Measurements from ENCODE around the gene PEX11G.

The PEX11G gene

DNA sequence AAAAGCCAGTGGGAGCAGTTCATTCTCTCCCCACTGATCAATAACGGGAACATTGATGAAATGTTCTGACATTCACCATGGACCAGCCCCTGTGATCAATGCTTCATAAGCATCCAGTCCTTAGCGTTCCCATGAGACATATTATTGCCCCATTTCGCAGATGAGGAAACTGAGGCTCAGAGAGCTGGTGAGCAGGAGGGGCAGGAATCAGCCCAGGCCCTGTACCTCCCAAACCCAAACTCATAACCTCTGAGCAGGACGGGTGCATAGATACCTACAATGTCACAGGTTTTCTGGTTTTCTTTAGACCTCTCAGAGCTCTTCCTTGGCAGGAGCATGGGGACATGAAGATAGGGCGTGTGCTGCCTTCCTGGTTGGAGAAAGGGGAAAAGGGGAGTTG lies 35.7 kb upstream of the PEX11G start:
- Histone ChIP-seq H3K9me3 (replicated peaks in 1 of 11) (no peaks in the 10 kb centered on the region), H4K20me1 (peaks cover 0 to 33% (median 0%) of the 10 kb centered on the region in 11 experiments; a peak in 5 of 22 replicates), H3K27me3 (no peaks in the 10 kb centered on the region), H3K4me2 (peak overlapping the region in 3 of 11 experiments; percentile 92 to 99 (median 97); a peak in 5 of 22 replicates), H3K27ac (no peak overlapping the region), H3K4me3 (peak overlapping the region in 1 of 10 experiments; percentile 85; a peak in 2 of 20 replicates), H3K36me3 (peaks cover 3 to 69% (median 42%) of the 10 kb centered on the region in 11 experiments; a peak in 20 of 22 replicates), H3K4me1 (peaks cover 17 to 62% (median 22%) of the 10 kb centered on the region in 10 experiments), H3K9ac (no peak overlapping the region)
- no peak for TF ChIP-seq Cebpa-rat (IDR thresholded peaks at IDR 0.05)

DNA sequence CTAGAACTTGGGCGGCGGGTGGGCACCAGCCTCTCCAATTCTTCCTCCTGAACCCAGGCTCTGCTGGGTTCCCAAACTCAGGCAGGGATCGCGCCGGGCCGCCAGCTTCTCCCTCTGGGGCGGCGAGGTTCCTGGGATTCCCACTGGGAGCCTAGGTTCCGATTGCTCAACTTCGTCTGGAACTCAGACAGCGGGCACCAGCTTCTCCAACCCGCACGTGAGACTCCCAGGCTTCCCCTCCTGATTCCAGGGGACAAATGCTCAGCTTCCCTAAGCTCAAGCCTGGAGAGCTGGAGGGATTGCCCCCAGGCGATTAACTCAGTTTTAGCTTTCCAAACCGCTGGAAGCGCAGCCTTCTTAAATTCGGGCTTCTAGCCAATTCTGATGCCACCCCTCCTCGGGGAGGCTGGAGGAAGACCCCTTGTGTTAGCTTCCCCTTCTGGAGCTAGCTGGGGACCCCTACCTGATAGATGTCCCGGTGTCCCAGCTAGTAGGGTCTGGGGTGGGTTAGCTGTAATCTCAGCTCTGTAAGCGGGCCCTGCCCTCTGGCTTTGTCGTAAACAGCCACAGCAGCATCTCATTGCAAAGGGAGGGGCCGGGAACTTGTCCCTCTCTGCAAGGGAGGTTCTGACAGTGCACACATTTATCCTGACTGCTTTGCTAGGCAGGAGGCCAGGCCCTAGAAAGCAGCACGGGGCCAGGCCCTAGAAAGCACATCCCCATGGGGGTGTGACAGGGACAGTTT lies 34.3 kb upstream of the PEX11G start:
- Histone ChIP-seq H4K20me1 (peaks cover 0 to 31% (median 0%) of the 10 kb centered on the region in 11 experiments; a peak in 5 of 22 replicates), H3K27me3 (no peaks in the 10 kb centered on the region), H3K9me3 (replicated peaks in 1 of 11) (no peaks in the 10 kb centered on the region), H3K36me3 (peaks cover 0 to 60% (median 29%) of the 10 kb centered on the region in 11 experiments; a peak in 18 of 22 replicates), H3K4me2 (peak overlapping the region; percentile 92 to 100 (median 99)), H3K4me3 (peak overlapping the region; percentile 70 to 93 (median 85)), H3K27ac (peak overlapping the region; percentile 34 to 82 (median 67); a peak in 21 of 22 replicates), H3K9ac (peak overlapping the region; percentile 74 to 93 (median 84)), H3K4me1 (peaks cover 17 to 62% (median 23%) of the 10 kb centered on the region in 10 experiments)
- no peak for TF ChIP-seq Cebpa-rat (IDR thresholded peaks at IDR 0.05)

DNA sequence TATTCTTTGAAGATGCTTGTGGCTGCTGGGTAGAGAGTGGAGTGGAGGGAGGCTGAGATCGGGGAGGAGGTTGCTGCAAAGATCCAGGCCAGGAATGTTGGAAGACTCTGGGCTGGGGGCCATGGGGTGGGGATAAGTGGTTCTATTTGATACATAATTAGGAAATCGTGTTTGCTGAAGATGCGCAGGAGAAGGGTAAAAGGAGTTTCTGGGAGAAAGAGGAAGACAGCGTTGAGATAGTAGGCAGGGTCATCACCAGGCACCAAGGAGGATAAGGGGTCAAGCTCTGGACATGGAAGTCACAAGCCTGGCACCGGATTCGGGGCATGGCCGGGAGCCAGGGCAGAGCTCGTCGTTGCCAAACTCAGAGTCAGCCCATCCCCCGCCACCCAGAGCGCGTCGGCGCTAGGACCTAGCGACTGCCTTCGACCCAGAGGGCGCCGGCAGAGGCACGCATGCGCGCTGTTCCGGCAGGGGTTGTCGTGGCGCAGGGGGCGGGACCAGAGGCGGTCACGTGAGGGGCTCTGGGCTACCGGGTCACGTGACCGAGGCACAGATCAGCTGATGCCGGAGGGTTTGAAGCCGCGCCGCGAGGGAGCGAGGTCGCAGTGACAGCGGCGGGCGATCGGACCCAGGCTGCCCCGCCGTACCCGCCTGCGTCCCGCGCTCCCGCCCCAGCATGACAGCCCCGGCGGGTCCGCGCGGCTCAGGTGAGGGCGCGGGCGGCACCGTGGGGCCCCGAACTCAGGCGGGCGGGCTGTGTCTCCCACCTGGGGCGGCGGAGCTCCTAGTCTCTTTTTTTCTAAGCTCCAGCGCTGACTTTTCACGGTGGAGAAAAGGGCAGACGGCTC lies 33.5 kb upstream of the PEX11G start, which contains the start of gene MCOLN1:
TSS of gene MCOLN1 (plus strand) at position 553 of the 851 bp plus-strand sequence. CDS start at position 680, 127 bp downstream.
- H3K27ac ChIP-seq: peak within 1 kb of the TSS; percentile 52 to 82 (median 70)

DNA sequence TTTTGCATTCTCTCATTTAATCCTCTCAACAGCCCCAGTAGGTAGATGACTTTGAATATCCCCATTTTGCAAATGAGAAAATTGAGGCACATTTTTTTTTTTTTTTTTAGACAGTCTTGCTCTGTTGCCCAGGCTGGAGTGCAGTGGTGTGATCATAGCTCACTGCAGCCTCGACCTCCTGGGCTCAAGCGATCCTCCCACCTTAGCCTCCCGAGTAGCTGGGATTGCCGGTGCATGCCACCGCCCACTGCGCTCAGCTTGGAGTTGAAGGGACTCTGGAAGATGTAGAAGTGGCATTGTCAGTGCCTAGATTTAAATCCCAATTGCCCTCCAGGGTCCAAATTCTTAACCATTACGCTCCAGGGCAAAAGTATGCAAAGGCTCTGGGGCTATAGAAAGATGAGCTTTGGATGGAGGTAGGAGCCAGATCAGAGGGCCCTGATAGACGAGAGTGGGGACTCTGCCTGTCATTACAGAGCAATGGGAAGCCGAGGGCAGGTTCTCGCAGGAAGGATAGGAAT lies 32.8 kb upstream of the PEX11G start:
- TF ChIP-seq Cebpa-rat (IDR thresholded peaks at IDR 0.05): no peak
- Histone ChIP-seq H3K27ac (peak overlapping the region; percentile 45 to 82 (median 65); a peak in 20 of 22 replicates), H3K9ac (peak overlapping the region; percentile 74 to 93 (median 84); a peak in 21 of 22 replicates), H3K9me3 (replicated peaks in 1 of 11) (no peaks in the 10 kb centered on the region), H3K4me2 (peak overlapping the region; percentile 85 to 100 (median 99)), H4K20me1 (peaks cover 0 to 28% (median 0%) of the 10 kb centered on the region in 11 experiments; a peak in 5 of 22 replicates), H3K4me1 (peaks cover 26 to 62% (median 36%) of the 10 kb centered on the region in 10 experiments), H3K36me3 (peaks cover 0 to 45% (median 24%) of the 10 kb centered on the region in 11 experiments; a peak in 18 of 22 replicates), H3K4me3 (peak overlapping the region; percentile 70 to 93 (median 85)), H3K27me3 (no peaks in the 10 kb centered on the region)

More for the DNA sequence above, 33.5 kb upstream of the PEX11G start, which contains the start of gene MCOLN1:
- Histone ChIP-seq H3K9me3 (replicated peaks in 1 of 11) (no peaks in the 10 kb centered on the region), H3K36me3 (peaks cover 0 to 52% (median 28%) of the 10 kb centered on the region in 11 experiments; a peak in 18 of 22 replicates), H3K4me3 (peak within 1 kb of the TSS; percentile 70 to 93 (median 85)), H3K4me2 (peak within 1 kb of the TSS; percentile 92 to 100 (median 99)), H4K20me1 (peaks cover 0 to 28% (median 0%) of the 10 kb centered on the region in 11 experiments; a peak in 5 of 22 replicates), H3K9ac (peak within 1 kb of the TSS; percentile 74 to 93 (median 84)), H3K27me3 (no peaks in the 10 kb centered on the region), H3K4me1 (peaks cover 19 to 62% (median 29%) of the 10 kb centered on the region in 10 experiments)
- no peak for TF ChIP-seq Cebpa-rat (IDR thresholded peaks at IDR 0.05)

DNA sequence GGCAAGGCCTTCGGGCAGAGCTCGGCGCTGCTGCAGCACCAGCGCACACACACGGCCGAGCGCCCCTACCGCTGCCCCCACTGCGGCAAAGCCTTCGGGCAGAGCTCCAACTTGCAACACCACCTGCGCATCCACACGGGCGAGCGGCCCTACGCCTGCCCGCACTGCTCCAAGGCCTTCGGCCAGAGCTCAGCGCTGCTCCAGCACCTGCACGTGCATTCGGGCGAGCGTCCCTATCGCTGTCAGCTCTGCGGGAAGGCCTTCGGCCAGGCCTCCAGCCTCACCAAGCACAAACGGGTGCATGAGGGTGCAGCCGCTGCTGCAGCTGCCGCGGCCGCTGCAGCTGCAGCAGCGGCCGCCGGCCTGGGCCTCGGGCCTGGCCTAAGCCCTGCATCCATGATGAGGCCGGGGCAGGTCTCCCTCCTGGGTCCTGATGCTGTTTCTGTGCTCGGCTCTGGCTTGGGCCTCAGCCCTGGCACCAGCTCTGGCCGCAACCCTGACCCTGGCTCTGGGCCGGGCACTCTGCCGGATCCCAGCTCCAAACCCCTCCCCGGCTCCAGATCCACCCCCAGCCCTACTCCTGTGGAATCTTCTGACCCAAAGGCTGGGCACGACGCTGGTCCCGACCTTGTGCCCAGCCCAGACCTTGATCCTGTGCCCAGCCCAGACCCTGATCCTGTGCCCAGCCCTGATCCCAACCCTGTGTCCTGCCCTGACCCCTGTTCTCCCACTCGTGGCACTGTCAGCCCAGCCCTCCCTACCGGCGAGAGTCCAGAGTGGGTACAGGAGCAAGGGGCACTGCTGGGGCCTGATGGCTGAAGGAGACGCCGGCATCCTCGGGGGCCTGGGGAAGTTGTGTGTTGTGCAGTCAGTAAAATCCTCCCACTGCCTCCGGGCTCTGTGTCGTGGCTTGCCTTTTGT lies 31.6 kb upstream of the PEX11G start:
- TF ChIP-seq Cebpa-rat (IDR thresholded peaks at IDR 0.05): no peak
- no peaks in the 10 kb centered on the region for H3K27me3 ChIP-seq
- no peak overlapping the region for H3K4me3 ChIP-seq
- H3K27ac ChIP-seq: no peak overlapping the region
- no peaks in the 10 kb centered on the region for H3K9me3 ChIP-seq (replicated peaks in 1 of 11)
- H3K4me1 ChIP-seq: peaks cover 32 to 54% (median 43%) of the 10 kb centered on the region in 10 experiments
- no peak overlapping the region for H3K4me2 ChIP-seq
- H4K20me1 ChIP-seq: peaks cover 0 to 22% (median 0%) of the 10 kb centered on the region in 11 experiments; a peak in 5 of 22 replicates
- H3K36me3 ChIP-seq: peaks cover 0 to 33% (median 17%) of the 10 kb centered on the region in 11 experiments; a peak in 18 of 22 replicates
- no peak overlapping the region for H3K9ac ChIP-seq

DNA sequence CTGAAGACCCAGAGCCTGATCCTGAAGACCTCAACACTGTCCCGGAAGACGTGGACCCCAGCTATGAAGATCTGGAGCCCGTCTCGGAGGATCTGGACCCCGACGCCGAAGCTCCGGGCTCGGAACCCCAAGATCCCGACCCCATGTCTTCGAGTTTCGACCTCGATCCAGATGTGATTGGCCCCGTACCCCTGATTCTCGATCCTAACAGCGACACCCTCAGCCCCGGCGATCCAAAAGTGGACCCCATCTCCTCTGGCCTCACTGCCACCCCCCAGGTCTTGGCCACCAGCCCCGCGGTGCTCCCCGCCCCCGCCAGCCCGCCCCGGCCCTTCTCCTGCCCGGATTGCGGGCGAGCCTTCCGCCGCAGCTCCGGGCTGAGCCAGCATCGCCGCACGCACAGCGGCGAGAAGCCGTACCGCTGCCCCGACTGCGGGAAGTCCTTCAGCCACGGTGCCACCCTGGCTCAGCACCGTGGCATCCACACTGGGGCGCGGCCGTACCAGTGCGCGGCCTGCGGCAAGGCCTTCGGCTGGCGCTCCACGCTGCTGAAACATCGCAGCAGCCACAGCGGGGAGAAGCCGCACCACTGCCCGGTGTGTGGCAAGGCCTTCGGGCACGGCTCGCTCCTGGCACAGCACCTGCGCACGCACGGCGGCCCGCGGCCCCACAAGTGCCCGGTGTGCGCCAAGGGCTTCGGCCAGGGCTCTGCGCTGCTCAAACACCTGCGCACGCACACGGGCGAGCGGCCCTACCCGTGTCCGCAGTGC lies 30.7 kb upstream of the PEX11G start:
- no peak overlapping the region for H3K9ac ChIP-seq
- H3K4me2 ChIP-seq: no peak overlapping the region
- no peak for TF ChIP-seq Cebpa-rat (IDR thresholded peaks at IDR 0.05)
- H3K27me3 ChIP-seq: no peaks in the 10 kb centered on the region
- H3K4me3 ChIP-seq: no peak overlapping the region
- H3K4me1 ChIP-seq: peaks cover 37 to 56% (median 50%) of the 10 kb centered on the region in 10 experiments
- H4K20me1 ChIP-seq: peaks cover 0 to 15% (median 0%) of the 10 kb centered on the region in 11 experiments; a peak in 5 of 22 replicates
- H3K27ac ChIP-seq: no peak overlapping the region
- peaks cover 0 to 24% (median 14%) of the 10 kb centered on the region in 11 experiments; a peak in 17 of 22 replicates for H3K36me3 ChIP-seq
- H3K9me3 ChIP-seq (replicated peaks in 1 of 11): no peaks in the 10 kb centered on the region

DNA sequence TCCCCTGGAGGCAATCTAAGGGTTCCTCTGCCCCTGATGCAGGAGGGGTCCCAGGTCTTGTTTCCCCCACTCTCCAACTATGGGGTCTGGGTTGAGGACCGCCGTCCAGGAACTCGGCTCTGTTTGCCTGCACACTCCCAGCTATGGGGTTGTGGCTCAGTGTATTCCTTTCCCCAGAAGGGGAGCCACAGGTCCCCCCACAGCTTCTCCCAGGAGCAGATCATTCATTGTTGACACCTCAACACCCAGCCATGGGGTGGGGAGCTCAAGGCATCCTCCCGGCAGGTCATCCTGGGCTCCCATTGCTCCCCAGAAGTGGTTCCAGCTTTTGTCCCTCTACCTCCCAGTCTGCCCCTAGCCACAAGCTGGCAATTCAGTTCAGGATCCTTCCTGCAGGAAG lies 28.0 kb upstream of the PEX11G start:
- H3K4me3 ChIP-seq: peak overlapping the region; percentile 67 to 81 (median 74)
- no peaks in the 10 kb centered on the region for H3K9me3 ChIP-seq (replicated peaks in 1 of 11)
- H3K9ac ChIP-seq: peak overlapping the region; percentile 84 to 96 (median 90)
- TF ChIP-seq Cebpa-rat (IDR thresholded peaks at IDR 0.05): no peak
- H3K4me2 ChIP-seq: peak overlapping the region; percentile 88 to 100 (median 97)
- peaks cover 22 to 37% (median 32%) of the 10 kb centered on the region in 10 experiments for H3K4me1 ChIP-seq
- no peaks in the 10 kb centered on the region for H3K27me3 ChIP-seq
- no peaks in the 10 kb centered on the region for H4K20me1 ChIP-seq
- peaks cover 0 to 22% (median 11%) of the 10 kb centered on the region in 11 experiments; a peak in 17 of 22 replicates for H3K36me3 ChIP-seq
- peak overlapping the region; percentile 79 to 91 (median 87) for H3K27ac ChIP-seq
